GM12875 (cell line): ENCODE data around the gene POU2AF1.
A peak's percentile ranks its signal among the peaks of the same experiment; 100 is the strongest.

Experiments
- H3K4me3 ChIP-seq: one replicate; pipeline ENCODE4 v1.5.1; 2011; ENCODE audit warnings: low read depth, low read length, control low read depth
- CTCF ChIP-seq: IDR thresholded peaks from 2 replicates; pipeline ENCODE4 v1.5.1; 2011; ENCODE audit warnings: low read depth, mild to moderate bottlenecking, control low read depth, inconsistent platforms, low read length, moderate library complexity, borderline replicate concordance; ENCODE audit not compliant: insufficient read depth

Gene POU2AF1

GRCh38 chr11:111306321-111306720, 72.8 kb downstream of the POU2AF1 start:
- no peak overlapping the region for H3K4me3 ChIP-seq
- TF ChIP-seq CTCF: no peak

- 0 out of 2 replicates have a peak, but pooled peaks have one; percentile 4 for TF ChIP-seq CTCF
- no peak overlapping the region for H3K4me3 ChIP-seq
Observed at GRCh38 chr11:111305876-111306275, 73.2 kb downstream of the POU2AF1 start.

DNA sequence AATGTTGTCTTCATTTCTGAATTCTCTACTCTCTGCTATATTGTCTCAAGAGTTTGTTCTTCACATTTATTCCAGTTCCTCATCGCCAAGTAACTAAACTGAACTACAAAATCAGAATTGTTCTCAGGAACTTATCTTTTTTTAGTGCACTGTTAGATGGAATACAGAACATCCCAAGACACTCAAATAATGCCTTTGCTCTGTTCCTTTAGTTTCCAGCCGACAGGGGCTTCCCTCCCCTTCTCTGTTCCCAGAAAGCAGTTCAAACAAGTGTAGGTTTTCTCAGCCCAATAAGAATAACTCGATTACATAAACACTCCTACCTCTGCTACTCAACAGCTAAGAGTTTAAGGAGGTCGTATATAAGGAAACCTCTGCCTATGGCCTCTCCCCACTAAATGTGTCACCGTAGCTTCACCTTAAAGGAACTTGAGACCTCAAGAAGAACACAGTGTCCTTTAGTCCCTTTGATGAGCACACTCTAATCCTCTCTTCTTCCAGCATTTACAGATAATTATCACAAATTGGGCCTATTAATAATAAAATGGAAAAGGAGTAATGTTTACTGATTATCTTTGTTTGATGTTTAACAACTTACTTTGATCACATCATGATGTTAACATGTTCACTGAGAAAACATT, 73.8 kb downstream of the POU2AF1 start:
- no peak for TF ChIP-seq CTCF
- H3K4me3 ChIP-seq: no peak overlapping the region

DNA sequence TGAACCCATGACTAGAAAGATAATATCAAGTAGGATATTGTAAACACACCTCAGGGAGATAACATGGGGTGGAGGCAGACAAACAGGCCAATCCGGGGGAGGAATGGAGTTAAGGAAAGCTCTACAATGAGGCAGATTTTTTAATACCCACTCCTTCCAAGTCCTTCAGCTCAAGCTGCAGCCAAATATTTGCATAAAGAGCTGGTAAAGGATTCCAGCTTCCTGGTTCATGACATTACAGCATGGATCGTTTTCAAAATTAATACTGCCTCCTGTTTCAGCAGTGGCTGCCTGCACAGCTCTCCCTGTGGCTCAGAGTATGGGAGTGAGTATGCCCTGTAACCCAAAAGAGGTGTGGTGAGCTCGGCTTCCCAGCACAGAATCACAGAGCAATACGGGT, 75.6 kb downstream of the POU2AF1 start:
- no peak for TF ChIP-seq CTCF
- H3K4me3 ChIP-seq: no peak overlapping the region

GRCh38 chr11:111302298-111302697, 76.8 kb downstream of the POU2AF1 start:
- no peak overlapping the region for H3K4me3 ChIP-seq
- TF ChIP-seq CTCF: no peak
